Neuronal stem cell (in vitro differentiated cells): ENCODE results near the gene CXCL3.

Source experiments
- DNase-seq: peaks from one replicate; pipeline ENCODE4 v3.0.0-alpha.2; 2013; ENCODE audit warnings: low spot score
- H2AFZ ChIP-seq: one replicate; pipeline ENCODE4 v1.6.1; 2013; ENCODE audit warnings: mild to moderate bottlenecking, low read length, inconsistent platforms
- H2AK5ac ChIP-seq: 2 replicates; pipeline ENCODE4 v1.6.1; 2013; ENCODE audit warnings: low read depth, mild to moderate bottlenecking, inconsistent platforms, low read length, moderate library complexity, mixed read lengths
- H2BK120ac ChIP-seq: 2 replicates; pipeline ENCODE4 v1.6.1; 2013; ENCODE audit warnings: low read depth, mild to moderate bottlenecking, inconsistent platforms, low read length, moderate library complexity, mixed read lengths
- H2BK12ac ChIP-seq: one replicate; pipeline ENCODE4 v1.6.1; 2013; ENCODE audit warnings: low read length, inconsistent platforms
- H2BK15ac ChIP-seq: 2 replicates; pipeline ENCODE4 v1.6.1; 2013; ENCODE audit warnings: mild to moderate bottlenecking, low read length, inconsistent platforms, mixed read lengths
- H2BK5ac ChIP-seq: one replicate; pipeline ENCODE4 v1.6.1; 2013; ENCODE audit warnings: inconsistent platforms, mild to moderate bottlenecking, low read length, moderate library complexity
- H3K14ac ChIP-seq: one replicate; pipeline ENCODE4 v1.6.1; 2013; ENCODE audit warnings: low read length, inconsistent platforms
- H3K18ac ChIP-seq: 2 replicates; pipeline ENCODE4 v1.6.1; 2013; ENCODE audit warnings: low read length, inconsistent platforms
- H3K23ac ChIP-seq: 2 replicates; pipeline ENCODE4 v1.6.1; 2013; ENCODE audit warnings: low read depth, mild to moderate bottlenecking, mixed read lengths, low read length, inconsistent platforms; ENCODE audit not compliant: poor library complexity
- H3K27ac ChIP-seq: replicated peaks from 3 replicates; pipeline ENCODE4 v1.5.1; 2013; ENCODE audit warnings: low read length, inconsistent platforms
- H3K27me3 ChIP-seq, 3 experiments: 2 replicates each; pipeline ENCODE4 v1.6.1; 2013; ENCODE audit warnings: low read length in 3 of 3, mild to moderate bottlenecking in 2 of 3, inconsistent platforms in 1 of 3, low read depth in 1 of 3, mixed read lengths in 1 of 3, moderate library complexity in 1 of 3; ENCODE audit not compliant: control insufficient read depth in 3 of 3, insufficient read depth in 3 of 3
- H3K36me3 ChIP-seq, 2 donors: replicated peaks in 1 of 2; 2 replicates each; pipeline ENCODE4 v1.6.1; 2013; ENCODE audit warnings: low read length in 2 of 2; ENCODE audit not compliant: control insufficient read depth in 2 of 2, insufficient read depth in 2 of 2
- H3K4ac ChIP-seq: 2 replicates; pipeline ENCODE4 v1.6.1; 2013; ENCODE audit warnings: inconsistent platforms, mild to moderate bottlenecking, low read length, moderate library complexity
- H3K4me1 ChIP-seq, 2 donors: 1 replicate in 1 of 2; 2 replicates in 1 of 2; pipeline ENCODE4 v1.6.1; 2013; ENCODE audit warnings: low read length in 2 of 2, low read depth in 1 of 2; ENCODE audit not compliant: control insufficient read depth in 2 of 2, insufficient read depth in 1 of 2
- H3K4me2 ChIP-seq: one replicate; pipeline ENCODE4 v1.6.1; 2013; ENCODE audit warnings: mild to moderate bottlenecking, low read length, inconsistent platforms; ENCODE audit not compliant: insufficient read depth, poor library complexity, severe bottlenecking
- H3K4me3 ChIP-seq, 2 donors: 2 replicates each; pipeline ENCODE4 v1.5.1; 2013; ENCODE audit warnings: low read length in 2 of 2, mild to moderate bottlenecking in 2 of 2, inconsistent platforms in 1 of 2, moderate library complexity in 1 of 2
- H3K79me1 ChIP-seq: one replicate; pipeline ENCODE4 v1.6.1; 2013; ENCODE audit warnings: low read depth, mild to moderate bottlenecking, inconsistent platforms, low read length, moderate library complexity
- H3K9ac ChIP-seq: one replicate; pipeline ENCODE4 v1.6.1; 2013; ENCODE audit warnings: mild to moderate bottlenecking, low read depth, low read length, inconsistent platforms; ENCODE audit not compliant: poor library complexity
- H3K9me3 ChIP-seq, 2 donors: replicated peaks in 1 of 2; 2 replicates each; pipeline versions ENCODE3 to v1.6.1; 2013; ENCODE audit warnings: low read length in 2 of 2, mild to moderate bottlenecking in 2 of 2, inconsistent platforms in 1 of 2, low read depth in 1 of 2, mixed read lengths in 1 of 2, moderate library complexity in 1 of 2; ENCODE audit not compliant: control insufficient read depth in 2 of 2, insufficient read depth in 1 of 2
- H4K8ac ChIP-seq: one replicate; pipeline ENCODE4 v1.6.1; 2013; ENCODE audit warnings: low read depth, mild to moderate bottlenecking, inconsistent platforms, low read length, moderate library complexity
- H4K91ac ChIP-seq: one replicate; pipeline ENCODE4 v1.6.1; 2013; ENCODE audit warnings: low read length, low read depth, mild to moderate bottlenecking, inconsistent platforms; ENCODE audit not compliant: poor library complexity
- WGBS, 2 donors: extraction: QIAGEN DNeasy Blood & Tissue Kit; methylation state at CpG; one replicate each; pipeline ENCODE4 v1.1.7; 2013; ENCODE audit warnings: missing lambda C conversion rate in 2 of 2, mixed read lengths in 1 of 2; ENCODE audit not compliant: insufficient read length in 2 of 2, insufficient replicate concordance in 1 of 2; ENCODE audit errors: extremely low coverage in 2 of 2; 5-methylcytosine and 5-hydroxymethylcytosine counted together

CXCL3 gene

GRCh38 chr4:74006009-74006476 lies 32.4 kb downstream of the CXCL3 start:
- Histone ChIP-seq H4K8ac (no peak overlapping the region), H3K9me3 (no peaks in the 10 kb centered on the region), H3K4me1 (no peaks in the 10 kb centered on the region), H2BK120ac (no peak overlapping the region), H3K4me3 (no peak overlapping the region), H3K27me3 (no peaks in the 10 kb centered on the region), H2BK15ac (no peak overlapping the region), H3K4me2 (no peak overlapping the region), H2BK12ac (no peak overlapping the region), H3K79me1 (no peaks in the 10 kb centered on the region), H3K9ac (no peak overlapping the region), H4K91ac (no peak overlapping the region), H3K18ac (no peak overlapping the region), H3K14ac (no peak overlapping the region), H2AFZ (no peak overlapping the region), H3K4ac (no peak overlapping the region), H2BK5ac (no peak overlapping the region), H3K23ac (no peak overlapping the region), H2AK5ac (no peak overlapping the region), H3K27ac (no peak overlapping the region), H3K36me3 (no peaks in the 10 kb centered on the region)
- DNase-seq, result no peak
- no CpG with 5 or more reads among the region's 2 CpGs for WGBS, 2 donors

GRCh38 chr4:74005528-74005927 lies 33.0 kb downstream of the CXCL3 start:
- Histone ChIP-seq H2BK120ac (no peak overlapping the region), H3K27ac (no peak overlapping the region), H3K79me1 (no peaks in the 10 kb centered on the region), H2AFZ (no peak overlapping the region), H3K14ac (no peak overlapping the region), H4K91ac (no peak overlapping the region), H4K8ac (no peak overlapping the region), H2BK5ac (no peak overlapping the region), H3K4ac (no peak overlapping the region), H2AK5ac (no peak overlapping the region), H3K36me3 (no peaks in the 10 kb centered on the region), H3K18ac (no peak overlapping the region), H3K4me2 (no peak overlapping the region), H3K27me3 (no peaks in the 10 kb centered on the region), H2BK12ac (no peak overlapping the region), H3K4me3 (no peak overlapping the region), H3K4me1 (no peaks in the 10 kb centered on the region), H3K23ac (no peak overlapping the region), H3K9me3 (no peaks in the 10 kb centered on the region), H3K9ac (no peak overlapping the region), H2BK15ac (no peak overlapping the region)
- no CpG with 5 or more reads among the region's 3 CpGs for WGBS, 2 donors
- no peak for DNase-seq

GRCh38 chr4:74004668-74005067 lies 33.8 kb downstream of the CXCL3 start:
- Histone ChIP-seq H3K27me3 (no peaks in the 10 kb centered on the region), H4K91ac (no peak overlapping the region), H3K18ac (no peak overlapping the region), H3K14ac (no peak overlapping the region), H3K4me3 (no peak overlapping the region), H3K4me2 (no peak overlapping the region), H3K9me3 (no peaks in the 10 kb centered on the region), H3K36me3 (no peaks in the 10 kb centered on the region), H2BK12ac (no peak overlapping the region), H3K79me1 (no peaks in the 10 kb centered on the region), H2BK15ac (no peak overlapping the region), H3K4ac (no peak overlapping the region), H4K8ac (no peak overlapping the region), H2BK120ac (no peak overlapping the region), H2BK5ac (no peak overlapping the region), H2AK5ac (no peak overlapping the region), H3K27ac (no peak overlapping the region), H3K23ac (no peak overlapping the region), H3K4me1 (no peaks in the 10 kb centered on the region), H3K9ac (no peak overlapping the region), H2AFZ (no peak overlapping the region)
- WGBS, 2 donors, result no CpG with 5 or more reads among the region's 4 CpGs
- DNase-seq, result no peak

GRCh38 chr4:74000301-74000700 lies 38.2 kb downstream of the CXCL3 start:
- Histone ChIP-seq H4K91ac (no peak overlapping the region), H3K4me1 (peaks cover 0 to 4% of the 10 kb centered on the region in 2 donors), H3K27ac (no peak overlapping the region), H3K14ac (no peak overlapping the region), H2BK5ac (no peak overlapping the region), H3K9ac (no peak overlapping the region), H3K27me3 (peaks cover 0 to 6% (median 0%) of the 10 kb centered on the region in 3 experiments), H4K8ac (no peak overlapping the region), H3K18ac (no peak overlapping the region), H2AFZ (no peak overlapping the region), H3K23ac (no peak overlapping the region), H3K79me1 (no peaks in the 10 kb centered on the region), H3K4ac (no peak overlapping the region), H2AK5ac (no peak overlapping the region), H3K36me3 (no peaks in the 10 kb centered on the region), H3K9me3 (no peaks in the 10 kb centered on the region), H2BK12ac (no peak overlapping the region), H2BK15ac (no peak overlapping the region), H2BK120ac (no peak overlapping the region), H3K4me3 (no peak overlapping the region), H3K4me2 (no peak overlapping the region)
- DNase-seq, result no peak
- WGBS, 2 donors, result no CpG with 5 or more reads among the region's 6 CpGs
